ENCODE data around the gene NDUFA13.
A peak's percentile ranks its signal among the peaks of the same experiment; 100 is the strongest.

The NDUFA13 gene

GRCh38 chr19:19548915-19549759 is 33.1 kb downstream of the NDUFA13 start:
- DNase-seq (ENCODE audit: low spot score), result no peak

GRCh38 chr19:19549804-19550464 is 33.9 kb downstream of the NDUFA13 start:
- no peak for DNase-seq (ENCODE audit: low spot score)

- DNase-seq (ENCODE audit: low spot score), result no peak
Observed at GRCh38 chr19:19550485-19550929, 34.5 kb downstream of the NDUFA13 start.

- no peak for DNase-seq (ENCODE audit: low spot score)
Observed at GRCh38 chr19:19550972-19551852, 35.2 kb downstream of the NDUFA13 start.

- DNase-seq (ENCODE audit: low spot score), result no peak
Observed at GRCh38 chr19:19551853-19552192, 35.8 kb downstream of the NDUFA13 start.

GRCh38 chr19:19552798-19553197 is 36.8 kb downstream of the NDUFA13 start:
- DNase-seq (ENCODE audit: low spot score), result peak; percentile 88

GRCh38 chr19:19553670-19554069 is 37.6 kb downstream of the NDUFA13 start:
- no peak for DNase-seq (ENCODE audit: low spot score)

GRCh38 chr19:19554074-19555023 is 38.3 kb downstream of the NDUFA13 start:
- DNase-seq (ENCODE audit: low spot score), result peak; percentile 88

GRCh38 chr19:19558055-19558454 is 42.0 kb downstream of the NDUFA13 start:
- no peak for DNase-seq (ENCODE audit: low spot score)

GRCh38 chr19:19558636-19559035 is 42.6 kb downstream of the NDUFA13 start:
- DNase-seq (ENCODE audit: low spot score), result no peak

- no peak for DNase-seq (ENCODE audit: low spot score)
Observed at GRCh38 chr19:19559931-19560330, 43.9 kb downstream of the NDUFA13 start.

GRCh38 chr19:19561946-19562664 is 46.1 kb downstream of the NDUFA13 start:
- DNase-seq (ENCODE audit: low spot score), result no peak

- peak; percentile 56 for DNase-seq (ENCODE audit: low spot score)
Observed at GRCh38 chr19:19562665-19563347, 46.8 kb downstream of the NDUFA13 start.

GRCh38 chr19:19563348-19563848 is 47.4 kb downstream of the NDUFA13 start:
- no peak for DNase-seq (ENCODE audit: low spot score)

GRCh38 chr19:19566306-19566705 is 50.3 kb downstream of the NDUFA13 start:
- no peak for DNase-seq (ENCODE audit: low spot score)

- DNase-seq (ENCODE audit: low spot score), result no peak
Observed at GRCh38 chr19:19567391-19567790, 51.4 kb downstream of the NDUFA13 start.

- no peak for DNase-seq (ENCODE audit: low spot score)
Observed at GRCh38 chr19:19568802-19569756, 53.1 kb downstream of the NDUFA13 start.

GRCh38 chr19:19570571-19570970 is 54.5 kb downstream of the NDUFA13 start:
- no peak for DNase-seq (ENCODE audit: low spot score)

Data from iPS-NIHi11 (cell line).